ENCODE results near the gene SIMC1.

- TF ChIP-seq CTCF (IDR thresholded peaks at IDR 0.05) (peak in 3 of 4 experiments; percentile 9 to 50 (median 23)), POLR2A (IDR thresholded peaks at IDR 0.05) (no peak), POLR2AphosphoS5 (IDR thresholded peaks at IDR 0.05) (peak; percentile 96)
These were observed 150.4 kb downstream of the SIMC1 start, which contains the start of the genes HIGD2A and NOP16 for GRCh38 chr5:176388444-176389134.

All from prostate gland (tissue), 2 donors.